Astrocyte (in vitro differentiated cells and primary cell): Measurements from ENCODE around the gene AKAP13.

Experiments
- EZH2 ChIP-seq: IDR thresholded peaks from 2 replicates; pipeline ENCODE4 v1.6.1; 2012; ENCODE audit warnings: mild to moderate bottlenecking, low read length, inconsistent platforms; ENCODE audit not compliant: insufficient read depth
- TF ChIP-seq, protein P1 (sequence below): IDR thresholded peaks from 2 replicates; pipeline ENCODE4 v1.5.1; 2011; ENCODE audit warnings: low read depth, mild to moderate bottlenecking, inconsistent platforms, low read length, moderate library complexity; ENCODE audit not compliant: insufficient read depth

DNA sequence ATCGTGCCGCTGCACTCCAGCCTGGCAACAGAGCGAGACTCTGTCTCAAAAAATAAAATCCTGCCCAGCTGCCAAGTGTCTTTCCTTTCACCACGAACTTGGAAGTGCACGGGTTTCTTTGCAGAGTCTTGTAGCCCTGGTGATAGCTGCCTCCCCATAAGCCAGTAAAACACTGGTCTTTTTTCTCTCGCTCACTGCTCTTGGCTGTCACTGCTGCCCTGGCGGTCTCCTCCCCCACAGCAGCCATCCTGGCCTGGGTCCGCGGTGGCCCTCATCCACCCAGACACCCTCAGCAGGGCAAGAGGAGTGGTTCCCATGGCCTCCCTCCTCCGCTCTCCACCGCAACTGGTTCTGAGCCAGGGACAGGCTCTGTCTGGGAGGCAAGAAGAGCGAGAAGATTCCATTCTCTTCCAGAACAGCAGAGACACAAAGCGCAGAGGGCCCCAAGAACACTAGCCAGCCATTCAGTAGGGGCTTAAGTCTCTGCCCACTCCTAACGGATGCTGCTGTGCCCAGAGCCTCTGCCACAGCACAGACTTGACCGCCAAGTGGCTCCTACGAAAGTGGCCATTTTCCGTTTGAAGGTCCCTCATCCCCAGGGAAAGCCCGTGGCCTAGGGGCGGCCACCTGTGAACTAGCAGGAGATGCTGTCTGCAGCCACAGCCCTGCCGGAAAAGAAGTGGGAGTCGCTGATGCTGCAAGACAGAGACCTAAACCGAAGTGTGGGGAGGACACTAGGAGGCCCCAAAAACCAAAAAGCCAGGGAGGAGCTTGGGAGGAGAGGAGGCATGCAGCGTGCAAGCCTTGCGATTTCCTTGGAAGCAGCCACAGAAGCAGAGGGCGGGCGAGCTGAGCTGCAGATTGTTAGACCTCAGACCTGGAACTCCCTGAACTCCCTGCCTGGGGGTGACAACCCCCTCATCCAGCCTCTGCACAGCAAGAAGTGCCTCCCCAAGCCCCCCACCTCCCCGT, 370.2 kb downstream of the AKAP13 start:
- TF ChIP-seq, protein P1, sequence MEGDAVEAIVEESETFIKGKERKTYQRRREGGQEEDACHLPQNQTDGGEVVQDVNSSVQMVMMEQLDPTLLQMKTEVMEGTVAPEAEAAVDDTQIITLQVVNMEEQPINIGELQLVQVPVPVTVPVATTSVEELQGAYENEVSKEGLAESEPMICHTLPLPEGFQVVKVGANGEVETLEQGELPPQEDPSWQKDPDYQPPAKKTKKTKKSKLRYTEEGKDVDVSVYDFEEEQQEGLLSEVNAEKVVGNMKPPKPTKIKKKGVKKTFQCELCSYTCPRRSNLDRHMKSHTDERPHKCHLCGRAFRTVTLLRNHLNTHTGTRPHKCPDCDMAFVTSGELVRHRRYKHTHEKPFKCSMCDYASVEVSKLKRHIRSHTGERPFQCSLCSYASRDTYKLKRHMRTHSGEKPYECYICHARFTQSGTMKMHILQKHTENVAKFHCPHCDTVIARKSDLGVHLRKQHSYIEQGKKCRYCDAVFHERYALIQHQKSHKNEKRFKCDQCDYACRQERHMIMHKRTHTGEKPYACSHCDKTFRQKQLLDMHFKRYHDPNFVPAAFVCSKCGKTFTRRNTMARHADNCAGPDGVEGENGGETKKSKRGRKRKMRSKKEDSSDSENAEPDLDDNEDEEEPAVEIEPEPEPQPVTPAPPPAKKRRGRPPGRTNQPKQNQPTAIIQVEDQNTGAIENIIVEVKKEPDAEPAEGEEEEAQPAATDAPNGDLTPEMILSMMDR, result no peak
- no peak for TF ChIP-seq EZH2
